ENCODE data around the gene GPRIN1.

GRCh38 chr5:176647030-176647842 lies 37.3 kb upstream of the GPRIN1 start, which contains the start of gene TSPAN17:
- peak; percentile 38 for TF ChIP-seq CTCF (IDR thresholded peaks at IDR 0.05)
- TF ChIP-seq EZH2 (IDR thresholded peaks at IDR 0.05): peak; percentile 32
- TF ChIP-seq EZH2phosphoT487 (IDR thresholded peaks at IDR 0.05): no peak
